Measurements from ENCODE around the gene PRKCE. TPM values are rescaled to one million over a fixed set of nuclear protein-coding genes. Genes with fewer than 3 reads are reported as not detected.

PRKCE gene
- polyA plus RNA-seq, 3 donors = 1.3 to 7.7 (median 2.3) TPM

DNA sequence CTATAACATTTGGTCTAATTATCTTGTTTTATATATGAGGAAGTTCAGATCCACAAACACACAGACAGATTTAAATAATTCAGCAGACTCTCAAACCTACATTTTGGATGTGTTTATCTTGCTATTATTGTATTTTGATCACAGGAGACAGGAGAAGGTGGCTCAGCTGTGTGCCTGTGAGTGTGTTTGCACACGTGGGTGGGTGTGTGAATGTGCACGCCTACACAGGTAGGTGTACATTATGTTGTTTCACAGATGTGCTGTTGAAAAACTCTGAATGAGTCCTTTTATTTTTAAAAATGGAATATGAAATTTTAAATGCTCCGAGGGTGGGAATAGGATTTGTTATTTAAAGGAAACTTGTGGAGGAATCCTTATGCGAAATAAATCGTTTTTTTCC, 183.4 kb downstream of the PRKCE start:
- Mint-ChIP-seq H3K36me3 (peaks cover 0 to 2% of the 10 kb centered on the region in 2 donors), H3K4me1 (peaks cover 46% of the 10 kb centered on the region), H3K4me3 (no peak overlapping the region), H3K9me3 (peaks cover 11 to 18% (median 14%) of the 10 kb centered on the region in 7 donors), H3K27me3 (ENCODE audit: low read depth in 3 of 3) (peaks cover 0 to 3% (median 1%) of the 10 kb centered on the region in 3 donors), H3K27ac (no peak overlapping the region)
- Histone ChIP-seq H2AFZ (ENCODE audit: insufficient read depth, low read depth, low read length, poor library complexity, severe bottlenecking) (no peak overlapping the region), H3K36me3 (replicated peaks in 1 of 2; ENCODE audit: control insufficient read depth in 1 of 2, insufficient read depth in 2 of 2, low read length in 2 of 2) (no peaks in the 10 kb centered on the region), H3K9ac (ENCODE audit: insufficient read depth, low read length, poor library complexity, severe bottlenecking) (no peak overlapping the region), H3K79me2 (ENCODE audit: insufficient read depth, low read length) (peaks cover 20% of the 10 kb centered on the region), H3K9me3 (replicated peaks in 1 of 2; ENCODE audit: control insufficient read depth in 1 of 2, insufficient read depth in 1 of 2, low read length in 2 of 2) (peaks cover 9 to 15% of the 10 kb centered on the region in 2 donors), H3K27me3 (ENCODE audit: control insufficient read depth in 2 of 2, insufficient read depth in 2 of 2, low read length in 2 of 2) (no peaks in the 10 kb centered on the region), H3K4me2 (replicated peaks; ENCODE audit: extremely low read depth, low read length, poor library complexity, severe bottlenecking) (no peak overlapping the region), H3K27ac (ENCODE audit: low read depth in 1 of 2, low read length in 2 of 2) (no peak overlapping the region), H3K4me1 (ENCODE audit: control insufficient read depth in 1 of 2, insufficient read depth in 2 of 2, low read length in 2 of 2) (peaks cover 30 to 42% of the 10 kb centered on the region in 2 donors), H4K20me1 (ENCODE audit: insufficient read depth, low read length) (no peaks in the 10 kb centered on the region), H3K4me3 (replicated peaks in 1 of 3; ENCODE audit: low read depth in 2 of 3, low read length in 3 of 3) (no peak overlapping the region)
- no peak for DNase-seq
- intact Hi-C loops (cut with micrococcal nuclease) = no loop called here
- 93% methylated on average over 2 of the region's 5 CpGs for WGBS (ENCODE audit: insufficient coverage)
- TF ChIP-seq CTCF (IDR thresholded peaks at IDR 0.05) = no peak

- Histone ChIP-seq H3K4me3 (replicated peaks in 1 of 3; ENCODE audit: low read depth in 2 of 3, low read length in 3 of 3) (no peak overlapping the region), H4K20me1 (ENCODE audit: insufficient read depth, low read length) (no peaks in the 10 kb centered on the region), H2AFZ (ENCODE audit: insufficient read depth, low read depth, low read length, poor library complexity, severe bottlenecking) (peak overlapping the region; percentile 41), H3K4me2 (replicated peaks; ENCODE audit: extremely low read depth, low read length, poor library complexity, severe bottlenecking) (no peak overlapping the region), H3K27me3 (ENCODE audit: control insufficient read depth in 2 of 2, insufficient read depth in 2 of 2, low read length in 2 of 2) (no peaks in the 10 kb centered on the region), H3K36me3 (replicated peaks in 1 of 2; ENCODE audit: control insufficient read depth in 1 of 2, insufficient read depth in 2 of 2, low read length in 2 of 2) (no peaks in the 10 kb centered on the region), H3K9me3 (replicated peaks in 1 of 2; ENCODE audit: control insufficient read depth in 1 of 2, insufficient read depth in 1 of 2, low read length in 2 of 2) (peaks cover under 1% of the 10 kb centered on the region in 2 donors), H3K4me1 (ENCODE audit: control insufficient read depth in 1 of 2, insufficient read depth in 2 of 2, low read length in 2 of 2) (peaks cover 31 to 42% of the 10 kb centered on the region in 2 donors), H3K9ac (ENCODE audit: insufficient read depth, low read length, poor library complexity, severe bottlenecking) (no peak overlapping the region), H3K27ac (ENCODE audit: low read depth in 1 of 2, low read length in 2 of 2) (no peak overlapping the region), H3K79me2 (ENCODE audit: insufficient read depth, low read length) (peaks cover 20% of the 10 kb centered on the region)
- Mint-ChIP-seq H3K4me3 (peak overlapping the region in 1 of 2 donors; percentile 52), H3K27ac (peak overlapping the region in 2 of 7 donors; percentile 32 to 62), H3K36me3 (peaks cover 0 to 2% of the 10 kb centered on the region in 2 donors), H3K4me1 (peaks cover 60% of the 10 kb centered on the region), H3K27me3 (ENCODE audit: low read depth in 3 of 3) (peaks cover 0 to 3% (median 1%) of the 10 kb centered on the region in 3 donors), H3K9me3 (peaks cover 0 to 4% (median 0%) of the 10 kb centered on the region in 7 donors)
- intact Hi-C loops (cut with micrococcal nuclease) = no loop called here
- TF ChIP-seq CTCF (IDR thresholded peaks at IDR 0.05) = no peak
- no peak for DNase-seq
- WGBS (ENCODE audit: insufficient coverage) = 13% methylated on average over 1 of the region's 3 CpGs
Measured at GRCh38 chr2:45836316-45836715, 184.8 kb downstream of the PRKCE start.
